Skeletal muscle satellite cell (primary cell): ENCODE measurements around the gene UNK.
A peak's percentile ranks its signal among the peaks of the same experiment; 100 is the strongest.

Experiments used
- H3K27me3 ChIP-seq: 2 replicates; pipeline ENCODE4 v1.7.0; 2013; ENCODE audit warnings: low read length; ENCODE audit not compliant: control insufficient read depth, insufficient read depth
- H3K36me3 ChIP-seq: 2 replicates; pipeline ENCODE4 v1.7.0; 2013; ENCODE audit warnings: mild to moderate bottlenecking, control low read depth, low read length; ENCODE audit not compliant: insufficient read depth
- H3K4me1 ChIP-seq: 2 replicates; pipeline ENCODE4 v1.7.0; 2013; ENCODE audit warnings: low read length; ENCODE audit not compliant: control insufficient read depth, insufficient read depth
- H3K4me2 ChIP-seq: 2 replicates; pipeline ENCODE4 v1.7.0; 2013; ENCODE audit warnings: mild to moderate bottlenecking, low read length
- H3K4me3 ChIP-seq: 2 replicates; pipeline ENCODE4 v1.7.0; 2013; ENCODE audit warnings: low read length
- H3K9ac ChIP-seq: 2 replicates; pipeline ENCODE4 v1.7.0; 2013; ENCODE audit warnings: mild to moderate bottlenecking, low read depth, low read length, moderate library complexity
- H3K9me3 ChIP-seq: replicated peaks from 2 replicates; pipeline ENCODE4 v1.7.0; 2013; ENCODE audit warnings: mild to moderate bottlenecking, control low read depth, low read length

The UNK gene

DNA sequence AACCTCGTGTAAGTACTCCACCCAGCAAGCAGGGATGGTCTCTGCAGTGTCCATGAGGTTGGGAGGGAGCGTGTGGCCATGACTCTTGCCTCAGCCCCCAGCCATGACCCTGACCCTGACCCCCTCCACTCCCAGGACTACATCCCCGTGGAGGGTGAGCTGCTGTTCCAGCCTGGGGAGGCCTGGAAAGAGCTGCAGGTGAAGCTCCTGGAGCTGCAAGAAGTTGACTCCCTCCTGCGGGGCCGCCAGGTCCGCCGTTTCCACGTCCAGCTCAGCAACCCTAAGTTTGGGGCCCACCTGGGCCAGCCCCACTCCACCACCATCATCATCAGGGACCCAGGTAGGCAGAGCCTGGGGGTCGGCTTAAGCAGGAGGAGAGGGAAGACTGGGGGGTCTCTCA, 35.9 kb upstream of the UNK start:
- Histone ChIP-seq H3K27me3 (peaks cover 6% of the 10 kb centered on the region), H3K4me1 (peaks cover 8% of the 10 kb centered on the region), H3K4me3 (no peak overlapping the region), H3K9me3 (no peaks in the 10 kb centered on the region), H3K9ac (no peak overlapping the region), H3K4me2 (no peak overlapping the region), H3K36me3 (no peaks in the 10 kb centered on the region)

DNA sequence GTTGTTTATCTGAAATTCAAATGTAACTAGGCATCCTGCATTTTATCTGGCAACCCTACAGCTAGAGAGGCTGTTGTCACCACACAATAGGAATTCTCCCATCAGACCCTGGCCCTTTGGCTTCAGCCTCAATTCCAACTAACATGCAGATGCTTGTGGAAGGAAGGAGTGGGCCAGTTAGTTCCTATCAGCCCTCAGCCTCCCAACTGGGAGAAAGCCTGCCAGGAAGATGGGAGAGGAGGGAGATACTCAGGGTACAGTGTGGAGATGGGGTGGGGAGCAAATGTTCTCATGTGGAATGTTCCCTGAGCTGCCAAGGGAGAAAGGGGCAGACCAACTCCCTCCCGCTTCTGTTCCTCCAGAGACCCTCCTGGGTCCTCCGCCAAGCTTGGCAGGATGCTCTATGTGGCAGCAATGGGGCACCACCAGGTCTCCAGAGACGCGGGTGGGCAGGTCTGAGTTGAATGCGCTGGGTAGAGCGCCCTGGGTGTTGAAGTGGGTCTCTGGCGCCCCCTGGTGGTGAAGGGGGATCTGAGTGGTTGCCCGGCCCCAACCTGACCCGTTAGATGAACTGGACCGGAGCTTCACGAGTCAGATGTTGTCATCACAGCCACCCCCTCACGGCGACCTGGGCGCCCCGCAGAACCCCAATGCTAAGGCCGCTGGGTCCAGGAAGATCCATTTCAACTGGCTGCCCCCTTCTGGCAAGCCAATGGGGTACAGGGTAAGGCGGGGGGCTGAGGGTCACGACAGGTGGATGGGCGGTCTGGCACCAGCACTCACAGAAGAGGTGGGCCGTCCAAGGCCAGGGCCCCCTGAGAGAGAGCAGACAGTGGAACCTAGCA, 34.8 kb upstream of the UNK start:
- peaks cover 19% of the 10 kb centered on the region for H3K4me1 ChIP-seq
- H3K9ac ChIP-seq, result no peak overlapping the region
- H3K4me2 ChIP-seq, result peak overlapping the region; percentile 70
- H3K36me3 ChIP-seq, result no peaks in the 10 kb centered on the region
- H3K4me3 ChIP-seq, result peak overlapping the region; percentile 44
- H3K27me3 ChIP-seq, result peaks cover 6% of the 10 kb centered on the region
- no peaks in the 10 kb centered on the region for H3K9me3 ChIP-seq

DNA sequence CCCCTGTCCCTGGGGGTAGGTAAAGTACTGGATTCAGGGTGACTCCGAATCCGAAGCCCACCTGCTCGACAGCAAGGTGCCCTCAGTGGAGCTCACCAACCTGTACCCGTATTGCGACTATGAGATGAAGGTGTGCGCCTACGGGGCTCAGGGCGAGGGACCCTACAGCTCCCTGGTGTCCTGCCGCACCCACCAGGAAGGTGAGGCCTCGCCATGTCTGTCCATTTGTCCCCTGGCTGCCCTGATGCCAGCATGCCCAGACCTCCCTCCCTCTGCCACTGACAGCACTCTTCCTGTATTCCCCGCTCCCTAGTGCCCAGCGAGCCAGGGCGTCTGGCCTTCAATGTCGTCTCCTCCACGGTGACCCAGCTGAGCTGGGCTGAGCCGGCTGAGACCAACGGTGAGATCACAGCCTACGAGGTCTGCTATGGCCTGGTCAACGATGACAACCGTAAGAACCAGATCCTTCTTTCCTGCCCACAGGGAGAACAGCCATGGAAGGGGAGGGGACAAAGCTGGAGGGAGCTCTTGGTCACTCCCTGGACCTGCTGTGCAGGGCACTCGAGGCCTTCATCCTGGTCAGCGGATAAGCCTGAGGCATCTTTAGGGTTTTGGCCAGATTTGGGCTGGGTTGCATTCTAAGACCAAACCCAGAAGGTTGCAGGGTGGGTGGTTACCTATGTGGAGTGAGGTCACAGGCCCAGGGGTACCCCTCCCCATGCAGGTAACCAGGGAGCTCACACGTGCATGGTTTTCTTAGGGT, 33.8 kb upstream of the UNK start:
- no peak overlapping the region for H3K4me3 ChIP-seq
- no peaks in the 10 kb centered on the region for H3K9me3 ChIP-seq
- peaks cover 28% of the 10 kb centered on the region for H3K4me1 ChIP-seq
- H3K36me3 ChIP-seq, result no peaks in the 10 kb centered on the region
- H3K9ac ChIP-seq, result no peak overlapping the region
- no peak overlapping the region for H3K4me2 ChIP-seq
- peaks cover 6% of the 10 kb centered on the region for H3K27me3 ChIP-seq

DNA sequence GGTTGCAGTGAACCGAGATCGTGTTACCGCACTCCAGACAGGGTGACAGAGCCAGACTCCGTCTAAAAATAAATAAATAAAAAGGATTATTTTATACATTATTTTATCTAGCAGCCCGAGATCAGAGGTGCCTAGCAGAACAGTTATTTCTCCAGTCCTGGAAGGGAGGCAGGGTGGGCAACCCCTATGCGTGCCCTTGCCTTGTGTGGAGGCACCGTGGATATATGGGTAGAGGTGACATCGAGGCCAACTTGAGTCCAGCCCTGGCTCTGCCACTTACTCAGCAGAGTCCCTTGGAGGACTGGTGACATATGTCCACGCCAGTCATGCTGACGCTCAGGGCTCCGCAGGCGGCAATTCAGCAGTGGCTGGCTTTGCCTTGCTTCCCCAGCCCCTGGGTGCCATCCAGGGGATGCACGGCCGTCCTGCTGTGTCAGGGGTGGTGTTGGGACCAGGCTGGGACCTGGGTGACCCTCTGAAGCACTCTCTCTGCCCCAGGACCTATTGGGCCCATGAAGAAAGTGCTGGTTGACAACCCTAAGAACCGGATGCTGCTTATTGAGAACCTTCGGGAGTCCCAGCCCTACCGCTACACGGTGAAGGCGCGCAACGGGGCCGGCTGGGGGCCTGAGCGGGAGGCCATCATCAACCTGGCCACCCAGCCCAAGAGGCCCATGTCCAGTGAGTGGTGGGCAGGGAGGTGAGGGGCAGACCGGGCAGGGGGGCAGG, 32.8 kb upstream of the UNK start:
- no peak overlapping the region for H3K4me3 ChIP-seq
- H3K4me2 ChIP-seq, result no peak overlapping the region
- H3K36me3 ChIP-seq, result no peaks in the 10 kb centered on the region
- peaks cover 6% of the 10 kb centered on the region for H3K27me3 ChIP-seq
- H3K9ac ChIP-seq, result no peak overlapping the region
- H3K9me3 ChIP-seq, result no peaks in the 10 kb centered on the region
- H3K4me1 ChIP-seq, result peaks cover 32% of the 10 kb centered on the region

DNA sequence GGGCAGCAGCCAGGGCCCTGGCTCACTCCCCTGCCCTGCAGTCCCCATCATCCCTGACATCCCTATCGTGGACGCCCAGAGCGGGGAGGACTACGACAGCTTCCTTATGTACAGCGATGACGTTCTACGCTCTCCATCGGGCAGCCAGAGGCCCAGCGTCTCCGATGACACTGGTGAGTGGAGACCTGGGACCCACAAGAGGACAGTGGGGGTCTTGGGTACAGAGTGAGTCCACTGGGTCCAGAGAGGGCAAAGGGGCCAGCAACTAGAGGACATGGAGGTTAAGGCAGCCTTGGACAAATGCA, 32.2 kb upstream of the UNK start:
- Histone ChIP-seq H3K4me2 (no peak overlapping the region), H3K9ac (no peak overlapping the region), H3K36me3 (no peaks in the 10 kb centered on the region), H3K4me3 (no peak overlapping the region), H3K4me1 (peaks cover 32% of the 10 kb centered on the region), H3K9me3 (no peaks in the 10 kb centered on the region), H3K27me3 (peaks cover 6% of the 10 kb centered on the region)

DNA sequence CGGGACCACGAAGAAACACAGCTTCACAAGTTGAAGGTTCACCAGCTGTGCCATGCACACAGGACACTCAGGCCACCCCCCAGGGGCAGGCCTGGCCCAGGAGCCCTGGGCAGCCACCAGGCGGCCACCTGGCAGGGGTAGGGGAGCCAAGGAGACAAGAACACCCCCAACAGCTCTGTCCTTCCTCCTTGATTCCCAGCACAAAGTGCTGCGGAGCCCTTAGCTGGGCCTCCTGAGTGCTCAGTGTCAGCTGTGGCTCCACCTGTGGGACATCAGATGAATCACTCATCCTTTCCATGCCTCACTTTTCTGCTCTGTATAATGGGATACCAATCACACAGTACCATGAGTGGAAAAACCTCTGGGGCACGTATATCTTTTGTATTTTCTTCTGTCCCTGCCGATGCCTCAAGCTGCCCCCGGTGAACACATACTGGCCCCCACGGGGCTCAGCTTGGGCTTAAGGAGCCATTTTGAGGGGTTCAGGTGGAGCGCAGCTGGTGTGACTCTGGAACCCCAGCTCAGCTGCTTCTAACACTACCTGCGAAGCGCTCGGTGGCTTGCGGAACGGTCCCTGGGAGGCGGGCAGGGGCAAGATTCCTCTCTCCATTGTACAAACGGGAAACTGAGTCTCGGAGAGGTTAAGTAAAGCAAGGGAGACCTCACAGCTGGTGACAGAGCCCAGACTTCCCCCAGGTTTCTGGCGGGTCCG, 31.6 kb upstream of the UNK start:
- H3K9ac ChIP-seq, result peak overlapping the region; percentile 67
- H3K4me3 ChIP-seq, result peak overlapping the region; percentile 70
- H3K4me2 ChIP-seq, result peak overlapping the region; percentile 93
- H3K27me3 ChIP-seq, result peaks cover 6% of the 10 kb centered on the region
- H3K9me3 ChIP-seq, result no peaks in the 10 kb centered on the region
- H3K36me3 ChIP-seq, result no peaks in the 10 kb centered on the region
- H3K4me1 ChIP-seq, result peaks cover 32% of the 10 kb centered on the region

DNA sequence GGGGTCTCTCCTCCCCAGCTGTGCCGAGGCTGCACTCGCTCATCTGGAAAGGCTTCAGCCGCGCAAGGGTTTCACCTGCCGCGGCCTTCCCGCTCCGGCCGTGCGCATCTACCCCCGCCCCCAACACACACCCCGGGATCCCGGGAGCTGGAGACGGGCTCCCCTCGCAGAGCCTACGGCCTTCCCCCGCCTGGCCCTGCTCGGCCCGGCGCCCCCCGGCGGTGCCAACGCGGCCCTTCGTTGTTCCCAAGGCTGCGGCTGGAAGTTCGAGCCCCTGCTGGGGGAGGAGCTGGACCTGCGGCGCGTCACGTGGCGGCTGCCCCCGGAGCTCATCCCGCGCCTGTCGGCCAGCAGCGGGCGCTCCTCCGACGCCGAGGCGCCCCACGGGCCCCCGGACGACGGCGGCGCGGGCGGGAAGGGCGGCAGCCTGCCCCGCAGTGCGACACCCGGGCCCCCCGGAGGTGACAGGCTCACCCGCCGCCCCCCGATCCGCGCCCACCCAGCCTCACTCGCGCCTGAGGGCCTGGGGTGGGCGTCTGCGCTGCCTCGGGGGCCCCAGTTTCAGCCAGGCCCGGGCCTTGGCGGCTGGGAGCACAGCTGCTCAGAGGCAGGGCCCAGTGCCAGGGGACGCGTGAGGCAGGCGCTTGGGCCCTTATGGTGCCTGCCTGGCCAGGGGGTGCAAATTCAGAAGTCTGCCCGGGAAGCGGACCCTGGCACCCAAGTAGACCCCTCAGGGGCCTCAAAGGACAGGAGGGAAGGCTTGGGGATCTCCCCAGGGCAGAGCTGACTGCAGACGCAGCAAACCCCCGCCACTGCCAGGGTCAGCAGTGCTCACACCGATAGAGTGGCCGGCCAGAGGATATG, 30.9 kb upstream of the UNK start:
- H3K4me3 ChIP-seq, result peak overlapping the region; percentile 70
- peaks cover 6% of the 10 kb centered on the region for H3K27me3 ChIP-seq
- no peaks in the 10 kb centered on the region for H3K36me3 ChIP-seq
- H3K9ac ChIP-seq, result peak overlapping the region; percentile 67
- no peaks in the 10 kb centered on the region for H3K9me3 ChIP-seq
- H3K4me2 ChIP-seq, result peak overlapping the region; percentile 93
- H3K4me1 ChIP-seq, result peaks cover 32% of the 10 kb centered on the region

DNA sequence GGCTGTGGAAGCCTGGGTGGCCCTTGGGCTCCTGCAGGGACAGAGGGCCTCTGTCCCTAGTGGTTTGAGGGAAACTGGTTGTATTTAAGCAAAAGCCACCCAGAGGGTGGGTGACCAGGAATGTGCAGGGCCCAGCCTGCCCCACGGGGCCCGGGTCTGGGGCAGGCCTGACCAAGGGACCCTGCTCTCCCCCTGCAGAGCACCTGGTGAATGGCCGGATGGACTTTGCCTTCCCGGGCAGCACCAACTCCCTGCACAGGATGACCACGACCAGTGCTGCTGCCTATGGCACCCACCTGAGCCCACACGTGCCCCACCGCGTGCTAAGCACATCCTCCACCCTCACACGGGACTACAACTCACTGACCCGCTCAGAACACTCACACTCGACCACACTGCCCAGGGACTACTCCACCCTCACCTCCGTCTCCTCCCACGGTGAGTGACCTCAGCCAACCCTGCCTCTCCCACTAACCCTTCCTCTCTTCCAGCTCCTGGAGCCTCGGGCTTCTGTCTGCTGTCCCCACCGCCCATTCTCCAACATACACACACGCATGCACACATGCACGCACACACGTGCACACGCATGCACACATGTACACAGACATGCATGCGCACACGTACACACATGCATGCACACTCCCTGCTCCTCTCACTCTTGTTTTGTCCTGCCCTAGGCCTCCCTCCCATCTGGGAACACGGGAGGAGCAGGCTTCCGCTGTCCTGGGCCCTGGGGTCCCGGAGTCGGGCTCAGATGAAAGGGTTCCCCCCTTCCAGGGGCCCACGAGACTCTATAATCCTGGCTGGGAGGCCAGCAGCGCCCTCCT, 30.0 kb upstream of the UNK start:
- peak overlapping the region; percentile 70 for H3K4me3 ChIP-seq
- peaks cover 6% of the 10 kb centered on the region for H3K27me3 ChIP-seq
- H3K9ac ChIP-seq, result peak overlapping the region; percentile 67
- peaks cover 31% of the 10 kb centered on the region for H3K4me1 ChIP-seq
- H3K9me3 ChIP-seq, result no peaks in the 10 kb centered on the region
- no peaks in the 10 kb centered on the region for H3K36me3 ChIP-seq
- H3K4me2 ChIP-seq, result no peak overlapping the region

DNA sequence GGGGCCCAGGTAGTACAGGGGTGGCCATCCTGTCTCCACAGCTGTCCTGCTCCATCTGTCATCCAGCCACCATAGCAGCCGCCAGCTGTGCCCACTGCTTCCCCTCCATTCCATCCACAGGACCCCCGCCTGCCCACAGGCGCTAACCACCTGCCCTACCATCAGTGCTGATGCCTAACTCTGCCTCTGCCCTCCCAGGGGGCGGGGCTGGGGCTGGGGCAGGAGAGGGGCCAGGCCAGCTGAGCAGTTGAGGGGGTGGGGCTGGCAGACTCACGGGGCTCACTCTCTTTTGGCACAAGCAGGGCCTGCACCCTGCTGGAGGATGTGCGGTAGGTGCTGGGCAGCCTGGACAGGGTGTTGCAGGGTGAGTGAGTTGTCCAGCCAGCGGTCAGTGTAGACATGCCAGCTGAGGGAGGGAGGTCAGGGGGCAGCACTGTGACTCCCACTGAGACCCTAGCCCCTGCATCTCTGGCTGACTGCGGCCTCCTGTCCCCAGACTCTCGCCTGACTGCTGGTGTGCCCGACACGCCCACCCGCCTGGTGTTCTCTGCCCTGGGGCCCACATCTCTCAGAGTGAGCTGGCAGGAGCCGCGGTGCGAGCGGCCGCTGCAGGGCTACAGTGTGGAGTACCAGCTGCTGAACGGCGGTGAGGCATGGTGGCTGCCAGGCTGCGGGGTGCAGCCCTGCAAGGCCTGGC, 29.3 kb upstream of the UNK start:
- Histone ChIP-seq H3K9me3 (no peaks in the 10 kb centered on the region), H3K36me3 (no peaks in the 10 kb centered on the region), H3K9ac (no peak overlapping the region), H3K27me3 (peaks cover 6% of the 10 kb centered on the region), H3K4me1 (peaks cover 28% of the 10 kb centered on the region), H3K4me3 (no peak overlapping the region), H3K4me2 (peak overlapping the region; percentile 1)
